Lower leg skin (tissue), 4 donors: ENCODE results near the gene UGT3A2. TPM values are rescaled to one million over a fixed set of nuclear protein-coding genes. Genes with fewer than 3 reads are reported as not detected.

Source experiments
- DNase-seq, 2 donors: peaks; one replicate each; pipeline ENCODE4 v3.0.0-alpha.2; 2019; ENCODE audit warnings: low spot score in 2 of 2
- H3K4me3 ChIP-seq: fragments of 200-600 bp; sonication (generic); 2 replicates; pipeline ENCODE4 v1.5.1; 2017; ENCODE audit warnings: mild to moderate bottlenecking, low read depth; ENCODE audit not compliant: poor library complexity, severe bottlenecking
- CTCF ChIP-seq, 3 donors: fragments of 450-650 bp; IDR thresholded peaks; one replicate each; pipeline ENCODE4 v1.5.1; 2016; ENCODE audit warnings: antibody characterized with exemption in 3 of 3, mild to moderate bottlenecking in 3 of 3, moderate library complexity in 2 of 3
- POLR2A ChIP-seq, 2 donors: fragments of 450-650 bp; IDR thresholded peaks; one replicate each; pipeline ENCODE4 v1.6.1; 2016 to 2017; ENCODE audit warnings: antibody characterized with exemption in 2 of 2, mild to moderate bottlenecking in 1 of 2, moderate library complexity in 1 of 2
- WGBS, 2 donors: methylation state at CpG; one replicate each; pipeline ENCODE4 v1.1.5; 2018; 5-methylcytosine and 5-hydroxymethylcytosine counted together
- intact Hi-C: fragments of 100-400 bp; cut with DNase I; formaldehyde crosslinking; loops from one replicate; pipeline ENCODE4 v1.15.0; 2023; ENCODE audit warnings: low total_unique reads
- total RNA-seq, 4 donors: library from RNA; depleted of rRNA; stranded (reverse); fragments of >200 nt; gene quantifications; one replicate each; pipeline ENCODE4 v1.1.0, GENCODE V29; 2016

UGT3A2 gene
- total RNA-seq, 4 donors from 2014 or later, result 3.1 to 38.2 (median 7.7) TPM

- WGBS, 2 donors, result 81 to 86% methylated on average over 2 of the region's 2 CpGs
- no peak overlapping the region for H3K4me3 ChIP-seq
- TF ChIP-seq POLR2A (IDR thresholded peaks at IDR 0.05), result no peak
- no peak for DNase-seq
- intact Hi-C loops, result no loop called here
Observed at GRCh38 chr5:36058776-36059175, 7.9 kb downstream of the UGT3A2 start.

GRCh38 chr5:36057386-36057785 lies 9.3 kb downstream of the UGT3A2 start:
- no peak for TF ChIP-seq POLR2A (IDR thresholded peaks at IDR 0.05)
- TF ChIP-seq CTCF (IDR thresholded peaks at IDR 0.05), result no peak
- no peak for DNase-seq
- H3K4me3 ChIP-seq, result no peak overlapping the region
- 72 to 73% methylated on average over 2 of the region's 2 CpGs for WGBS, 2 donors
- intact Hi-C loops, result no loop called here

- whole genome bisulfite sequencing, 2 donors, result 64 to 66% methylated on average over 5 of the region's 5 CpGs
- TF ChIP-seq CTCF (IDR thresholded peaks at IDR 0.05) (no peak), POLR2A (IDR thresholded peaks at IDR 0.05) (no peak)
- DNase-seq, result no peak
- intact Hi-C loops, result no loop called here
- H3K4me3 ChIP-seq, result no peak overlapping the region
Observed at GRCh38 chr5:36056422-36056821, 10.3 kb downstream of the UGT3A2 start.

- no peak overlapping the region for H3K4me3 ChIP-seq
- TF ChIP-seq CTCF (IDR thresholded peaks at IDR 0.05) (no peak), POLR2A (IDR thresholded peaks at IDR 0.05) (no peak)
- no peak for DNase-seq
- intact Hi-C loops, result no loop called here
- 77 to 89% methylated on average over 5 of the region's 5 CpGs for WGBS, 2 donors
Observed at GRCh38 chr5:36055984-36056383, 10.7 kb downstream of the UGT3A2 start.

- TF ChIP-seq POLR2A (IDR thresholded peaks at IDR 0.05), result no peak
- TF ChIP-seq CTCF (IDR thresholded peaks at IDR 0.05), result no peak
- intact Hi-C loops, result no loop called here
- no peak for DNase-seq
- WGBS, 2 donors, result 57 to 61% methylated on average over 3 of the region's 3 CpGs
- H3K4me3 ChIP-seq, result no peak overlapping the region
Observed at GRCh38 chr5:36054647-36055046, 12.0 kb downstream of the UGT3A2 start.

- TF ChIP-seq POLR2A (IDR thresholded peaks at IDR 0.05), result no peak
- TF ChIP-seq CTCF (IDR thresholded peaks at IDR 0.05), result no peak
- no peak overlapping the region for H3K4me3 ChIP-seq
- no peak for DNase-seq
- intact Hi-C loops, result no loop called here
Observed at GRCh38 chr5:36052538-36052937, 14.1 kb downstream of the UGT3A2 start.
